Measurements from ENCODE around the gene PSME3.
"Not testable (repeated sequence)": the region's sequence is repeated elsewhere in the genome, so short reads cannot be mapped to it uniquely, and the experiment has no call there.

PSME3 gene

DNA sequence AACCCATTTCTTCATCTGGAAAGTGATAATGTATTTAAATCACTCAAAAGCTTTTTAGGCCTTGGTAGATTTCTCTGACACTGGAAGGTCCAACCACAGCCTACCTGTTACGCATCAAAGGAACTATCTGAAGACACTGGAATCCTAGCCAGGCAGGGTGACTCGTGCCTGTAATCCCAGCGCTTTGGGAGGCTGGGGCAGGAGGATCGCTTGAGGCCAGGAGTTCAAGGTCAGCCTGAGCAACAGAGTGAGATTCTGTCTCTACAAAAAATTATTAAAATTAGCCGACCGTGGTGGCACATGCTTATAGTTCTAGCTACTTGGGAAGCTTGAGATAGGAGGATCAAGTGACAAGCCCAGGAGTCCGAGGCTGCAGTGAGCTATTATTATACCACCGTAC is 49.0 kb downstream of the PSME3 start:
- H3K36me3 ChIP-seq (ENCODE audit: insufficient read depth, low read length): no peaks in the 10 kb centered on the region
- H3K4me3 ChIP-seq: no peak overlapping the region
- DNase-seq (ENCODE audit: low read depth, low spot score): no peak
- H3K9me3 ChIP-seq (ENCODE audit: low read depth, low read length): no peaks in the 10 kb centered on the region
- no peak for TF ChIP-seq POLR2AphosphoS5 (IDR thresholded peaks at IDR 0.05; ENCODE audit: borderline replicate concordance, low read depth, low read length)
- no peak for TF ChIP-seq FOXP2 (optimal IDR thresholded peaks at IDR 0.05; ENCODE audit: control extremely low read depth, extremely low read length, insufficient read depth)
- no peak for TF ChIP-seq EZH2 (IDR thresholded peaks at IDR 0.05)
- H3K9ac ChIP-seq (ENCODE audit: insufficient read length): no peak overlapping the region
- no peak overlapping the region for H3K27ac ChIP-seq

DNA sequence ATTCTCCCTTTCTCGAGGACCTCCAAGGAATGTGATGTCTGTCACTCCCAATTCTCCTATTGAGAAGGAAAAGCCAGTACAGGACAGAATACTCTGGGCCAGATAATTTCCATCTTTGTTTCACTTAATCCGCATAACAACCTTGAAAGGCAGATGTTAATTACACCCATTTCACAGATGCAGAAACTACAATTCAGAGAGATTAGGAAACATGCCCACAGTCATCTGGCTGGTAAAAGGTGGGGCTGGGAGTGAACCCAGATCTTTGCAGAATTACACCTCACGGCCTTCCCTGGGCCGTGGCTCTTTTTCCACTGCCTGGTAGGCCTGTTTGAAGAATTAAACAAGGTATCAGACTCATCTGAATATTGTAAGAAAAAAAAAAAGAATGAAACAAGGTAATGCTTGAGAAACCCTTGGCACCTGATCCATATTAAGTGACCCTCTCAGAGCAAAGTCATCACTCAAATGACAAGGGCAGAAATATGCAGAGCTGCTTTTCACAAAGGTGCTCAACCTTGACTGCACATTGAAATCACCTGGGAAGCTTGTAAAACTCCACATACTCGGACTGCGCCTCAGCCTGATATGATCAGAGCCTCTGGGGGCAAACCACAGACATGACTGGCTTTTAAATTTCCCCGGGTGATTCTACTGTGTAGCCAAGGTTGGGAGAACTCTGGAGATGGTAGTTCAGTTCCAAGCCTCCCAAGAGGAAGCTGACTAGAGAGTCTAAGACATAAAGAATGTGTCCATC is 50.8 kb downstream of the PSME3 start:
- no peaks in the 10 kb centered on the region for H3K36me3 ChIP-seq (ENCODE audit: insufficient read depth, low read length)
- TF ChIP-seq POLR2AphosphoS5 (IDR thresholded peaks at IDR 0.05; ENCODE audit: borderline replicate concordance, low read depth, low read length): no peak
- no peak for TF ChIP-seq FOXP2 (optimal IDR thresholded peaks at IDR 0.05; ENCODE audit: control extremely low read depth, extremely low read length, insufficient read depth)
- TF ChIP-seq EZH2 (IDR thresholded peaks at IDR 0.05): no peak
- no peak for DNase-seq (ENCODE audit: low read depth, low spot score)
- no peak overlapping the region for H3K27ac ChIP-seq
- H3K9me3 ChIP-seq (ENCODE audit: low read depth, low read length): no peaks in the 10 kb centered on the region
- H3K4me3 ChIP-seq: no peak overlapping the region
- no peak overlapping the region for H3K9ac ChIP-seq (ENCODE audit: insufficient read length)

DNA sequence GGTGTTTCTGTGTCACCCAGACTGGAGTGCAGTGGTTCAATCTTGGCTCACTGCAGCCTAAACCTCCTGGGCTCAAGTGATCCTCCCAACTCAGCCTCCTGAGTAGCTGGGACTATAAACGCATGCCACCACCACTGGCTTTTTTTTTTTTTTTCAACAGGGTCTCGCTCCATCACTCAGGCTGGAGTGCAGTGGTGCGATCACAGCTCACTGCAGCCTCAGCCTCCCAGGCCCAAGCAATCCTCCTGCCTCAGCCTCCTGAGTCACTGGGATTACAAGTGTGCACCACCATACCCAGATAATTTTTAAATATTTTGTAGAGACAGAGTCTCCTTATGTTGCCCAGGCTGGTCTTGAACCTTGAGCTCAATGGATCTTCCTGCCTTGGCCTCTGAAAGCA is 52.6 kb downstream of the PSME3 start:
- not testable (repeated sequence) for H3K27ac ChIP-seq; DNase-seq (ENCODE audit: low read depth, low spot score); H3K4me3 ChIP-seq; H3K9ac ChIP-seq (ENCODE audit: insufficient read length); H3K36me3 ChIP-seq (ENCODE audit: insufficient read depth, low read length); H3K9me3 ChIP-seq (ENCODE audit: low read depth, low read length)

DNA sequence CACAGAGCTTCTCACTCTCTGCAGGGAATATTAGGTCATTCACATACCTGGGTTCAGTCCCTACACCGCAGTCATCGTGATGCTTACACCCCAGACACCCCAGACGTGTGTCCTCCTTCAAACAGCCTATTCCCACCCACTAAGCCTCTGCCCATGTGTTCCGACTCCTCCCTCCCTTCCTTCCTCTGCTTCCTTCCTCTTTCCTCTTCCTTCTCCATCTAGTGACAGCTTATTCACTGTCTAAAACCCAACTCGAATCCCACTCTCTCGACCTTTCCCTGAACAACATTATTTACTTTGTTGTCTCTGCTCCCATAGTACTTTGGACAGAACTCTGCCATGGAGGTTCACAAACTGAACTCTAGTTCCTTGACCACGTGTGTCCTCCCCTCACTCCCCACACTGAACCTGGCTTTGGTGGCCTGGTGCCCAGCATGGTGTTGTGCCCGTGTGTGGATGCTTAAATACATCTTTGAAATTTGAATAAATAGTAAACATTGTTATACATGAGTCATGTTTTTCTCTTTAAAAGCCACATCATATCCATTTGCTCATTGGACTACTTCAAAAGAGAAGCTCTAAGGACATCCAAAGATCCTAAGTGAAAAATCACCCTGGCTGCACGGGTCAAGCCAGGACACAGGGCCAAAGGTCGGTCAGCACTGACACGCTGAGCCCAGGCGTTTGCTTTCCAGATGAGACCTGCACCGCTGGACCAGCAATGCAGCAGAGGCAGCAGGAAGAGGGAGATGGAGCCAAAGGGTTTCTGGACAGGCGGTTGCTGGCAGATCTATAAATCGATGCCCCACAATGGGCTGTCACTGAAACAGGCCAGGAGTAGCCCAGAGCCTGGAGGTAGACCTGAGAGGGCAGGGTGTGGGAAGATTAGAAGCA is 53.3 kb downstream of the PSME3 start:
- H3K36me3 ChIP-seq (ENCODE audit: insufficient read depth, low read length): no peaks in the 10 kb centered on the region
- H3K4me3 ChIP-seq: no peak overlapping the region
- H3K27ac ChIP-seq: no peak overlapping the region
- no peak for DNase-seq (ENCODE audit: low read depth, low spot score)
- TF ChIP-seq FOXP2 (optimal IDR thresholded peaks at IDR 0.05; ENCODE audit: control extremely low read depth, extremely low read length, insufficient read depth) (no peak), EZH2 (IDR thresholded peaks at IDR 0.05) (no peak), POLR2AphosphoS5 (IDR thresholded peaks at IDR 0.05; ENCODE audit: borderline replicate concordance, low read depth, low read length) (no peak)
- no peaks in the 10 kb centered on the region for H3K9me3 ChIP-seq (ENCODE audit: low read depth, low read length)
- H3K9ac ChIP-seq (ENCODE audit: insufficient read length): no peak overlapping the region

DNA sequence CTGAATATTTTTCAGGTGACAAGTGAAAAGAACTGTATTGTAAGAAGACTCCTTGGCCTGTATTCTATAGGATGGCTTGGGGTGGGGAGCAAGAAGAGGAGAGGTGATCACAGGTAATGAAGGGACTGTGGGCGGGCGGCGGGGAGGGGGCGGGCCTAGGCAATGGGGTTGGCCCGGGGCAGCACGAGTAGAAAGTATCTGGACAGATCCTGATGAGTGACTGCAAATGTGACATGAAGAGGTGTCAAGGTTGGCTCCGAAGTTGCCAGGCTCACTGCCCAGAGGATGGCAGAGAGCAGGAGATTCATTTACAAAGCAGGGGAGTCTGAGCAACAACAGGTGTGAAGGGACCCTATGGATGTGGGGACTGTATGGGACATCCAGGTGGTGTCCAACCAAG is 56.6 kb downstream of the PSME3 start:
- Histone ChIP-seq H3K4me3 (no peak overlapping the region), H3K9ac (ENCODE audit: insufficient read length) (no peak overlapping the region), H3K27ac (no peak overlapping the region), H3K36me3 (ENCODE audit: insufficient read depth, low read length) (no peaks in the 10 kb centered on the region), H3K9me3 (ENCODE audit: low read depth, low read length) (no peaks in the 10 kb centered on the region)
- TF ChIP-seq POLR2AphosphoS5 (IDR thresholded peaks at IDR 0.05; ENCODE audit: borderline replicate concordance, low read depth, low read length) (no peak), FOXP2 (optimal IDR thresholded peaks at IDR 0.05; ENCODE audit: control extremely low read depth, extremely low read length, insufficient read depth) (no peak), EZH2 (IDR thresholded peaks at IDR 0.05) (no peak)
- no peak for DNase-seq (ENCODE audit: low read depth, low spot score)

DNA sequence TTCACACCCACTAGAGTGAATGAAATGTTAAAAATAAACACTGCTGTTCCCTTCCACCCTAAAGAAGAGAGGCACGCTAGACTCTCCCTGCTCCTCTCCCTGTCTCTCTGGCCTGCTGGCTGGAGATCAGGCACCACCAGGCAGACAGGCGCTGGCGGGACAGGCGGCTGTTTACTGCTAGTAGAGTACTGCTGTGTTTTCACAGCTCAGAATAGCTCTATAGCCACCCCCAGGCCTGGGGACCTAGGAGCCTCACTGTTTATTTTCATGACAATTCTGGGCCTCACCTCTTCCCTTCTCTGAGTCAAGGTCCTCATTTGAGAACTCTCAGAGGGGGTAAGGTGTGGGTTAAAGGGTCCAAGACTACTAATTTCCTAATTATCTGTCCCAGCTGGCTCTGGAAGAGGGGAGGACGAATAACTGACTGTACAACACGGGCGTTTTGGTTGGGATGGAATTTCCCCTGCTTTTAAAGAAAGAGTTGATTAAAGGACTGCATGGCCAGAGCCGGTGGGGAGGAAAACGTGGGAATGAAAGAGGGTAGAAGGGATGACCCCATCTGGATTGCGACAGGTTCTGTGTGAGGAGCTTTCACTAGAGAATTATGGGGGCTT is 58.4 kb downstream of the PSME3 start:
- H3K9ac ChIP-seq (ENCODE audit: insufficient read length): no peak overlapping the region
- no peak for DNase-seq (ENCODE audit: low read depth, low spot score)
- no peak overlapping the region for H3K27ac ChIP-seq
- TF ChIP-seq FOXP2 (optimal IDR thresholded peaks at IDR 0.05; ENCODE audit: control extremely low read depth, extremely low read length, insufficient read depth) (no peak), POLR2AphosphoS5 (IDR thresholded peaks at IDR 0.05; ENCODE audit: borderline replicate concordance, low read depth, low read length) (no peak), EZH2 (IDR thresholded peaks at IDR 0.05) (no peak)
- H3K4me3 ChIP-seq: no peak overlapping the region
- H3K9me3 ChIP-seq (ENCODE audit: low read depth, low read length): no peaks in the 10 kb centered on the region
- no peaks in the 10 kb centered on the region for H3K36me3 ChIP-seq (ENCODE audit: insufficient read depth, low read length)

DNA sequence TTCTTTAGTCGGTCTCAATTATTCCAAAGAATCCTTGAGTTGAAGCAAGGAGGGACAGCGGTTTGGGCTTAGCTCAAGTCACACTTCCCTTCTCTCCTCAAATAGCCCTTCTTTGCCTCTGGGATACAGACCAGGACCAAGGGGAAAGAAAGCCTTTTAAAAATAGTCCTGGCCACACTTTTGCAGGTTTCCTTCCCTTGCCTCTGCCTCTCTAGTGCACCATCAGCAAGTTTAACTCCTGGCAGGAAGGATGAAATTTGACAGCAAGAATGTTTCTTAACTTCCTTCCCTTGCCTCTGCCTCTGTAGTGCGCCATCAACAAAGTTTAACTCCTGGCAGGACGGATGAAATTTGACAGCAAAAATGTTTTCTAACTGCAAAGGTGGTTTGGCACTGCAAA is 60.2 kb downstream of the PSME3 start:
- H3K27ac ChIP-seq: no peak overlapping the region
- no peak for DNase-seq (ENCODE audit: low read depth, low spot score)
- H3K36me3 ChIP-seq (ENCODE audit: insufficient read depth, low read length): no peaks in the 10 kb centered on the region
- H3K9ac ChIP-seq (ENCODE audit: insufficient read length): no peak overlapping the region
- H3K9me3 ChIP-seq (ENCODE audit: low read depth, low read length): no peaks in the 10 kb centered on the region
- no peak overlapping the region for H3K4me3 ChIP-seq
- TF ChIP-seq EZH2 (IDR thresholded peaks at IDR 0.05) (no peak), POLR2AphosphoS5 (IDR thresholded peaks at IDR 0.05; ENCODE audit: borderline replicate concordance, low read depth, low read length) (no peak), FOXP2 (optimal IDR thresholded peaks at IDR 0.05; ENCODE audit: control extremely low read depth, extremely low read length, insufficient read depth) (no peak)
